A172 (cell line): Measurements from ENCODE around the gene FJX1. TPM values are rescaled to one million over a fixed set of nuclear protein-coding genes. Genes with fewer than 3 reads are reported as not detected.
A peak's percentile ranks its signal among the peaks of the same experiment; 100 is the strongest.
"Not testable (repeated sequence)": the region's sequence is repeated elsewhere in the genome, so short reads cannot be mapped to it uniquely, and the experiment has no call there.

ENCODE experiments used
- DNase-seq: peaks from one replicate; pipeline ENCODE4 v3.0.0-alpha.2; 2015; ENCODE audit warnings: low spot score
- total RNA-seq: library from RNA; depleted of rRNA; stranded (reverse); fragments of >200 nt; shearing (Covaris generic); gene quantifications from 2 replicates; pipeline ENCODE4 v1.2.3, GENCODE V29; 2014; rRNA removed

The FJX1 gene
- total RNA-seq, 1 experiment from 2014 or later = 38.3 TPM

- peak; percentile 21 for DNase-seq
Observed at GRCh38 chr11:35664977-35665441, 46.7 kb downstream of the FJX1 start.

DNA sequence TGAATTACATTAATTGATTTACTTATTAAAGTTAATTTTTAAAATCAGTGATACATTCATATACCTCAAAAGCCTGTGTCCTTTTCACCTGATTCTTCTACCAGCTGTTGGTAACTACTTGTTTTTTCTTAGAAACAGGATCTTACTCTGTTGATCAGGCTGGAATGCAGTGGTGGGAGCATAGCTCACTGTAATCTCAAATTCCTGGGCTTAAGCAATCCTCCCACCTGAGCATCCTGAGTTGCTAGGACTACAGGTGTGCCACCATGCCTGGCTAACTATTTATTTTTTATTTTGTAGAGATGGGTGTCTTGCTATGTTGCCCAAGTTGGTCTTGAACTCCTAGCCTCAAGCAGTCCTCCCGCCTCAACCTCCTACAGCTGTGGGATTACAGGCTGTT lies 49.0 kb downstream of the FJX1 start:
- no peak for DNase-seq

- not testable (repeated sequence) for DNase-seq
Observed at GRCh38 chr11:35668350-35668749, 50.1 kb downstream of the FJX1 start.

Other genes starting within 250 kb of the FJX1 start
- gene SLC1A2, start 198.9 kb upstream of the FJX1 start, total RNA-seq = 0.12 and 0.41 TPM in 2 replicates
- gene PAMR1, start 92.8 kb upstream of the FJX1 start, total RNA-seq = 0.43 and 0.53 TPM in 2 replicates
- gene TRIM44, start 44.3 kb downstream of the FJX1 start, total RNA-seq = 38.0 and 56.2 TPM in 2 replicates